Astrocyte of the cerebellum (primary cell): ENCODE measurements around the gene EMCN.

Experiments
- DNase-seq: peaks from one replicate; pipeline ENCODE4 v3.0.0-alpha.2; 2011; ENCODE audit warnings: low read depth
- H3K4me3 ChIP-seq: 2 replicates; pipeline ENCODE4 v1.5.1; 2011; ENCODE audit warnings: mild to moderate bottlenecking, low read depth, low read length, moderate library complexity
- CTCF ChIP-seq: IDR thresholded peaks from 2 replicates; pipeline ENCODE4 v1.5.1; 2012; ENCODE audit warnings: low read length, low read depth, moderate library complexity, mild to moderate bottlenecking; ENCODE audit errors: missing control alignments
- in situ Hi-C: cut with HindIII; loops from 2 replicates; pipeline ENCODE4 v1.10.0; 2017; ENCODE audit warnings: low sequenced_read_pairs

The EMCN gene

GRCh38 chr4:100497791-100498190 lies 20.0 kb downstream of the EMCN start:
- in situ Hi-C loops, result no loop called here
- H3K4me3 ChIP-seq, result no peak overlapping the region
- TF ChIP-seq CTCF, result no peak
- DNase-seq, result no peak

- H3K4me3 ChIP-seq, result no peak overlapping the region
- in situ Hi-C loops, result no loop called here
- no peak for TF ChIP-seq CTCF
- no peak for DNase-seq
Observed at GRCh38 chr4:100495074-100495473, 22.7 kb downstream of the EMCN start.

GRCh38 chr4:100494166-100494565 lies 23.7 kb downstream of the EMCN start:
- DNase-seq, result no peak
- no peak overlapping the region for H3K4me3 ChIP-seq
- in situ Hi-C loops, result no loop called here
- TF ChIP-seq CTCF, result no peak

GRCh38 chr4:100493756-100494155 lies 24.1 kb downstream of the EMCN start:
- in situ Hi-C loops, result no loop called here
- DNase-seq, result no peak
- no peak overlapping the region for H3K4me3 ChIP-seq
- TF ChIP-seq CTCF, result no peak

GRCh38 chr4:100492129-100492528 lies 25.7 kb downstream of the EMCN start:
- DNase-seq, result no peak
- in situ Hi-C loops, result no loop called here
- no peak for TF ChIP-seq CTCF
- H3K4me3 ChIP-seq, result no peak overlapping the region

GRCh38 chr4:100489305-100489704 lies 28.5 kb downstream of the EMCN start:
- no peak overlapping the region for H3K4me3 ChIP-seq
- TF ChIP-seq CTCF, result no peak
- no peak for DNase-seq
- in situ Hi-C loops, result no loop called here

GRCh38 chr4:100486496-100486895 lies 31.3 kb downstream of the EMCN start:
- no peak overlapping the region for H3K4me3 ChIP-seq
- TF ChIP-seq CTCF, result no peak
- in situ Hi-C loops, result no loop called here
- no peak for DNase-seq
